SK-N-SH (cell line): ENCODE data around the gene PXN. TPM values are rescaled to one million over a fixed set of nuclear protein-coding genes. Genes with fewer than 3 reads are reported as not detected.

ENCODE experiments used
- CTCF ChIA-PET: fragments of 300-600, 350-600 bp; formaldehyde crosslinking; extraction: SDS; loops from one replicate; lab custom pipeline; 2021; lab: Yijun Ruan, JAX
- POLR2A ChIA-PET: fragments of 350-600 bp; sonication (Branson Sonifier 250); formaldehyde crosslinking; extraction: SDS; loops from one replicate; lab custom pipeline; 2020; ENCODE audit warnings: antibody characterized with exemption, inconsistent platforms; lab: Yijun Ruan, JAX
- DNase-seq: peaks from one replicate; pipeline ENCODE4 v3.0.0; 2012
- H2AFZ ChIP-seq: fragments of 200-600 bp; sonication (generic); 2 replicates; pipeline ENCODE4 v1.8.1; 2016; ENCODE audit warnings: antibody characterized with exemption, mild to moderate bottlenecking, low read depth
- H3F3A ChIP-seq: fragments of 200-600 bp; sonication (generic); replicated peaks from 2 replicates; pipeline ENCODE3; 2016; ENCODE audit warnings: antibody characterized with exemption, mild to moderate bottlenecking; ENCODE audit not compliant: insufficient read depth
- H3K27ac ChIP-seq, 2 experiments: fragments of 200-500 bp in 1 of 2; fragments of 200-600 bp in 1 of 2; sonication (Bioruptor generic) in 1 of 2; sonication (generic), shearing (Covaris generic) in 1 of 2; 2 replicates each; pipeline versions ENCODE4 v1.5.1 to v1.6.1; 2014 to 2016; ENCODE audit warnings: low read depth in 2 of 2, inconsistent platforms in 1 of 2, low read length in 1 of 2, mild to moderate bottlenecking in 1 of 2, mixed read lengths in 1 of 2
- H3K27me3 ChIP-seq: fragments of 200-600 bp; sonication (generic), shearing (Covaris generic); 2 replicates; pipeline ENCODE4 v1.6.1; 2016; ENCODE audit warnings: mixed run types; ENCODE audit not compliant: insufficient read depth
- H3K36me3 ChIP-seq, 2 experiments: fragments of 200-500 bp in 1 of 2; fragments of 200-600 bp in 1 of 2; sonication (Bioruptor generic) in 1 of 2; sonication (generic) in 1 of 2; replicated peaks in 1 of 2; 2 replicates each; pipeline versions ENCODE3 to v1.5.1; 2014 to 2016; ENCODE audit warnings: low read length in 1 of 2, mild to moderate bottlenecking in 1 of 2; ENCODE audit not compliant: insufficient read depth in 2 of 2, control insufficient read depth in 1 of 2
- H3K4me1 ChIP-seq, 2 experiments: fragments of 200-500 bp in 1 of 2; fragments of 200-600 bp in 1 of 2; sonication (Bioruptor generic) in 1 of 2; sonication (generic), shearing (Covaris generic) in 1 of 2; 2 replicates each; pipeline versions ENCODE4 v1.5.1 to v1.6.1; 2014 to 2016; ENCODE audit warnings: low read depth in 1 of 2, low read length in 1 of 2, mixed run types in 1 of 2; ENCODE audit not compliant: insufficient read depth in 2 of 2, control insufficient read depth in 1 of 2
- H3K4me2 ChIP-seq: fragments of 200-600 bp; sonication (generic), shearing (Covaris generic); 2 replicates; pipeline ENCODE4 v1.6.1; 2017; ENCODE audit warnings: mixed run types
- H3K4me3 ChIP-seq, 2 experiments: fragments of 200-500 bp in 1 of 2; fragments of 200-600 bp in 1 of 2; sonication (Bioruptor generic) in 1 of 2; sonication (generic), shearing (Covaris generic) in 1 of 2; 2 replicates each; pipeline versions ENCODE4 v1.5.1 to v1.8.1; 2014 to 2016; ENCODE audit warnings: low read depth in 2 of 2, inconsistent platforms in 1 of 2, low read length in 1 of 2, mild to moderate bottlenecking in 1 of 2, mixed read lengths in 1 of 2, moderate library complexity in 1 of 2
- H3K79me2 ChIP-seq: fragments of 200-600 bp; sonication (generic); 2 replicates; pipeline ENCODE4 v1.8.1; 2017; ENCODE audit warnings: mild to moderate bottlenecking; ENCODE audit not compliant: insufficient read depth
- H3K9ac ChIP-seq: fragments of 200-600 bp; sonication (generic); 2 replicates; pipeline ENCODE4 v1.6.1; 2017; ENCODE audit warnings: mixed run types
- H3K9me2 ChIP-seq: fragments of 200-600 bp; sonication (generic); 2 replicates; pipeline ENCODE4 v1.6.1; 2017; ENCODE audit warnings: mixed run types
- H3K9me3 ChIP-seq: fragments of 200-600 bp; sonication (generic); 2 replicates; pipeline ENCODE4 v1.6.1; 2017; ENCODE audit warnings: mixed run types, mild to moderate bottlenecking, moderate library complexity
- H4K20me1 ChIP-seq: fragments of 200-600 bp; sonication (generic); 2 replicates; pipeline ENCODE4 v1.6.1; 2017; ENCODE audit warnings: mild to moderate bottlenecking, mixed run types; ENCODE audit not compliant: insufficient read depth
- CHD2 ChIP-seq: fragments of 150-350 bp; IDR thresholded peaks from 2 replicates; pipeline ENCODE4 v1.6.1; 2018; ENCODE audit warnings: low read length; ENCODE audit not compliant: partially characterized antibody
- CTCF ChIP-seq: fragments of 200-600 bp; sonication (generic); IDR thresholded peaks from 2 replicates; pipeline ENCODE4 v1.6.1; 2017; ENCODE audit warnings: antibody characterized with exemption, mild to moderate bottlenecking, moderate library complexity
- ELF1 ChIP-seq: IDR thresholded peaks from 2 replicates; pipeline ENCODE4 v1.4.0; 2012
- FOSL2 ChIP-seq: IDR thresholded peaks from 2 replicates; pipeline ENCODE4 v1.4.0; 2012; ENCODE audit warnings: low read depth, mild to moderate bottlenecking, moderate library complexity, borderline replicate concordance
- FOXJ3 ChIP-seq: sonication (generic); formaldehyde crosslinking; IDR thresholded peaks from 2 replicates; pipeline ENCODE4 v1.5.1; 2020; ENCODE audit warnings: mild to moderate bottlenecking, missing genetic modification reagents
- FOXM1 ChIP-seq: IDR thresholded peaks from 2 replicates; pipeline ENCODE4 v1.4.0; 2012; ENCODE audit warnings: low read depth, mild to moderate bottlenecking
- GABPA ChIP-seq: IDR thresholded peaks from 2 replicates; pipeline ENCODE4 v1.4.0; 2012; ENCODE audit warnings: low read depth, mild to moderate bottlenecking
- GATA2 ChIP-seq: sonication (generic); formaldehyde crosslinking; IDR thresholded peaks from 2 replicates; pipeline ENCODE4 v1.5.0; 2020; ENCODE audit warnings: mild to moderate bottlenecking, missing genetic modification reagents
- JUND ChIP-seq: IDR thresholded peaks from 2 replicates; pipeline ENCODE4 v1.4.0; 2012
- MAX ChIP-seq: IDR thresholded peaks from 2 replicates; pipeline ENCODE4 v1.4.0; 2012; ENCODE audit warnings: low read depth
- MEF2A ChIP-seq: IDR thresholded peaks from 2 replicates; pipeline ENCODE4 v1.4.0; 2012; ENCODE audit warnings: low read depth, borderline replicate concordance
- NFIC ChIP-seq: IDR thresholded peaks from 2 replicates; pipeline ENCODE4 v1.4.0; 2012; ENCODE audit warnings: borderline replicate concordance
- NRF1 ChIP-seq: IDR thresholded peaks from 2 replicates; pipeline ENCODE4 v1.6.1; 2012; ENCODE audit warnings: low read depth, mild to moderate bottlenecking, low read length
- PBX3 ChIP-seq: IDR thresholded peaks from 2 replicates; pipeline ENCODE4; 2012
- POLR2AphosphoS5 ChIP-seq: IDR thresholded peaks from 2 replicates; pipeline ENCODE4 v1.6.1; 2012; ENCODE audit warnings: low read depth, low read length
- REST ChIP-seq: IDR thresholded peaks from 2 replicates; pipeline ENCODE4 v1.6.1; 2012; ENCODE audit warnings: mild to moderate bottlenecking, low read depth, low read length, moderate library complexity
- USF1 ChIP-seq: IDR thresholded peaks from 2 replicates; pipeline ENCODE4 v1.4.0; 2012; ENCODE audit warnings: low read depth, borderline replicate concordance
- YY1 ChIP-seq: IDR thresholded peaks from 2 replicates; pipeline ENCODE4 v1.4.0; 2012; ENCODE audit warnings: low read depth, mild to moderate bottlenecking
- WGBS: methylation state at CpG from one replicate; pipeline ENCODE4 v1.1.6; 2017; ENCODE audit warnings: low lambda C conversion rate; 5-methylcytosine and 5-hydroxymethylcytosine counted together
- polyA plus RNA-seq, 3 experiments: library from polyadenylated mRNA; depleted of rRNA; stranded (reverse); fragments of >200 nt; gene quantifications; 2 replicates each; pipeline ENCODE4 v1.2.3, GENCODE V29; 2012

PXN gene
- polyA plus RNA-seq, 1 of the 3 experiments (the other 2 are of a cell fraction): 89.0 TPM

GRCh38 chr12:120186654-120187053 is 78.9 kb downstream of the PXN start:
- H3K4me3 ChIP-seq: no peak overlapping the region
- H3K36me3 ChIP-seq: peaks cover 64 to 66% of the 10 kb centered on the region in 2 experiments
- H3K9me2 ChIP-seq: no peaks in the 10 kb centered on the region
- H3K9ac ChIP-seq: no peak overlapping the region
- no peak overlapping the region for H3K4me2 ChIP-seq
- no peaks in the 10 kb centered on the region for H3K9me3 ChIP-seq
- H3K4me1 ChIP-seq: no peaks in the 10 kb centered on the region; a peak in 1 of 4 replicates
- no peak for DNase-seq
- no peak overlapping the region for H3K27ac ChIP-seq
- 88% methylated on average over 4 of the region's 4 CpGs for WGBS
- peaks cover 5% of the 10 kb centered on the region for H3F3A ChIP-seq
- peaks cover 93% of the 10 kb centered on the region for H3K79me2 ChIP-seq
- H2AFZ ChIP-seq: no peak overlapping the region
- no peaks in the 10 kb centered on the region for H3K27me3 ChIP-seq
- H4K20me1 ChIP-seq: peaks cover 52% of the 10 kb centered on the region
- ChIA-PET POLR2A (interaction anchor here (1.0 kb wide), 1 partner anchor 15 kb away, joined by 3 read pairs; the partner anchor contains the start of gene RPLP0), CTCF (interaction anchor here (0.6 to 1.6 kb wide), 2 partner anchors 15 to 1540 kb away, joined by 3 read pairs; partner anchors contain the start of gene RPLP0)
- no peak for TF ChIP-seq NRF1
- TF ChIP-seq POLR2AphosphoS5: no peak
- no peak for TF ChIP-seq CHD2
- TF ChIP-seq JUND: no peak
- no peak for TF ChIP-seq FOSL2
- no peak for TF ChIP-seq MAX
- no peak for TF ChIP-seq YY1
- TF ChIP-seq MEF2A: no peak
- no peak for TF ChIP-seq GABPA
- no peak for TF ChIP-seq FOXJ3 (CRISPR knock-in tag)

- peaks cover 54 to 73% of the 10 kb centered on the region in 2 experiments for H3K36me3 ChIP-seq
- peaks cover 4% of the 10 kb centered on the region for H3F3A ChIP-seq
- TF ChIP-seq GATA2 (CRISPR knock-in tag) (no peak), USF1 (no peak), PBX3 (no peak), REST (no peak), CTCF (no peak), NFIC (no peak), FOXM1 (no peak), POLR2AphosphoS5 (no peak), CHD2 (no peak), MEF2A (no peak), ELF1 (no peak), JUND (no peak)
- H3K4me3 ChIP-seq: no peak overlapping the region
- no peak overlapping the region for H2AFZ ChIP-seq
- H3K27me3 ChIP-seq: no peaks in the 10 kb centered on the region
- no peaks in the 10 kb centered on the region for H3K9me3 ChIP-seq
- CTCF ChIA-PET: interaction anchor here (1.4 kb wide), 1 partner anchor 66 kb away, joined by 3 read pairs; no protein-coding TSS in a partner anchor
- peaks cover 43% of the 10 kb centered on the region for H4K20me1 ChIP-seq
- H3K4me1 ChIP-seq: no peaks in the 10 kb centered on the region
- no peak overlapping the region for H3K9ac ChIP-seq
- H3K9me2 ChIP-seq: no peaks in the 10 kb centered on the region
- H3K79me2 ChIP-seq: peaks cover 88% of the 10 kb centered on the region
- WGBS: 86% methylated on average over 5 of the region's 5 CpGs
- no peak for DNase-seq
- no peak overlapping the region for H3K27ac ChIP-seq
- no peak overlapping the region for H3K4me2 ChIP-seq
- POLR2A ChIA-PET: no interaction called here
Measured at GRCh38 chr12:120183211-120183631, 82.3 kb downstream of the PXN start.
